ENCODE data around the gene GTF2F2.

DNA sequence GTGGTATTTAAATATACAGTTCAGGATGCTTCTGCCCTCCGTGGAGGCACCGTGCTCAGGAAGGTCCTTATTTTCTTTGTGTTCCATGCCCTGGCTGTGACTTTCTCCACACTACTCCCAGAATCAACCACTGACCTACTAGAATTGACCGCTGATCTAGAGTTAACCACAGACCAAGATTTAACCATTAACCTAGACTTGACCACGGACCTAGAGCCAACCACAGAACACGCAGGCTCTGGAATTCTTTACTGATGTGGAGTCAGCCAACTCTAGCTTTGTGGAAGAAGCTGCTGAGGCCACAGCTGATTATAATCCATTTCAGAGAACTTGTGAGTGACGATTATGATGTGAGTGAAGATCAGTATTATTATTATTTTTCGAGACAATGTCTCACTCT is 18.0 kb downstream of the GTF2F2 start:
- TF ChIP-seq CTCF (conservative IDR thresholded peaks at IDR 0.05) (no peak), ZFX (IDR thresholded peaks at IDR 0.05) (no peak)

All from C4-2B (cell line).